ENCODE results near the gene ZNF652.

The ZNF652 gene

GRCh38 chr17:49361902-49362722 lies at the start of gene ZNF652:
TSS of gene ZNF652 (minus strand) at chr17:49362250. CDS start at chr17:49317725, 44,525 bp downstream.
- DNase-seq (ENCODE audit: low read depth in 1 of 2, low spot score in 1 of 2) = peak; percentile 74 to 76

DNA sequence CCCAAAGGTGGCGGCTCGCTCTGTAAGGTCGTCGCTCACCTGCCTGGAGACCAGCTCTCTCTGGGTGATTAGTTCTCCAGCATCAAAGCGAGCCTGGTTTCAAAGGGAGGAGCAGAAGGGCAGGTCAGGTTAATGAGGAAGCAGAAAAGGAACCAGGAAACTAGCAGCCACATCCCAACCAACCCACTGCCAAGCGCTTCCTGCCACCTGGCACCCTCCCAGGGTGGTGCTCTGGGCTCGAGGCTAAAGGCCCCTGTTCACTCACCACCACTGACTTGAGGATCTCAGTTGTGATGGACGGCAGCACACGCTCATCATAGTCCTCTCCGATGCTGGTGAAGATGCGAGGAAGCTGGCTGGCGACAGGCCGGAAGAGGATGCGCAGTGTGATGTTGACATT lies 47.0 kb upstream of the ZNF652 start:
- DNase-seq (ENCODE audit: low read depth in 1 of 2, low spot score in 1 of 2) = no peak

DNA sequence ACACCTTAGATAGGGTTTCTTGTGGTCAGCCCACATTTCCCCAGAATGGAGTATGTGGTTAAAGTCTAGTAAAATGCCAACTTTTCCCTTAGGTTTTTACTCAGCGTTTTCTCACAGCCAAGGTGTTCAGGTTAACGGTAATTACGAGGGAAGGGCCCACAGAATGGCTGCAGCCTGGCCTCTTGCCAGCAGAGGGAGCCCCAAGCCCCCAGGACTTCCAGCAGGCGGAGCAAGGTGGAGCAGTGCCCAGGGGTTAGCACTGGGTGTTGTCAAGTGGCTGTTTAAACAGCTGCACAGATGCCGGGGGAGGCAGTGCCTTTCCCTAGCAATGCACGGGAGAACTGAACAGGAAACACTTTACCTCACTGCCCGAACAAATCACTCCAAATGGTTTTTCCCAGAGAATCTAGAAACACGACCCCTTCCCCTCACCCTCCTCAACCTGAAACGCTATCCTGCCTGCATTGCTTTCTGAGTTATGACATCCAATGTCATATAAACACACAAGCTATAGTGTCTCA lies 46.0 kb upstream of the ZNF652 start:
- DNase-seq (ENCODE audit: low read depth in 1 of 2, low spot score in 1 of 2) = peak; percentile 70 to 72

DNA sequence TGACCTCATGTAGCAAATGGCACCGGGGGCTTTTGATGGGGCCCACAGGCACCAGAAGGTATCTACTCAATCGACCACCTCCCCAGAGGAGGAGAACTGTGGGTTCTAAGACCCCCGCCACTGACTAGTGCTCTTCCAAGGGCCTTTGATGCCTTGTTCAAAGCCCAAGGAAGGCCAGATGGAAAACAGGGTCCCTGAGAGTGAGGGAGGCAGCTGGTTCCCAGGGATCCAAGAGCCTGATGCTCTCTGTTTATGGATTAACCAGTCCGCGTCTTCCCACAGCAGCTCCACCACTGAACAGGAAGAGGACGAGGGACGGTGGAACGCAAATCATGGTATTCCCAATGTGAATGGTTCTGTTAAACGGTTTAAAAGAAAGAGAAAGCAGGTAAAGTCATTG lies 45.0 kb upstream of the ZNF652 start:
- no peak for DNase-seq (ENCODE audit: low read depth in 1 of 2, low spot score in 1 of 2)

GRCh38 chr17:49406421-49407061 lies 44.5 kb upstream of the ZNF652 start:
- DNase-seq (ENCODE audit: low read depth in 1 of 2, low spot score in 1 of 2) = no peak

DNA sequence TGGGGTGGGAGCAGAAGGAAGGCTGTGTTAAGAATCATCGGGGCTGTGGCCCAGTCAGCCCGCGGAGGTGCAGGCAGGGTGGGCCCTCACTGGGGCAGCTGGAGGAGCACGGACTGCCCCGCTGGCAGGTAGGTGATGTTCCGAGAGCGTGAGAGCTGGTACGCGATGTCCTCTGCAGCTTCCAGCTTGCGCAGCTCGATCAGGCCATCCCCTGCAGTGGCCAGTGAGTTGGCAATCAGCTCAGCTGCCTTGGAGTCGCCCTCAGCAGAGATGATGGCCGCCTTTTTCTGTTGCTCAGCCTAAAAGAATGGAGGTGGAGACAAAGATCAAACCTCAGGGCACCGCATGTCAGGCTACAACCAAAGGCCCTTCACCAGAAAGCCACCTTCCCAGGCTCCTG lies 42.9 kb upstream of the ZNF652 start:
- DNase-seq (ENCODE audit: low read depth in 1 of 2, low spot score in 1 of 2) = no peak

GRCh38 chr17:49404361-49404760 lies 42.3 kb upstream of the ZNF652 start:
- DNase-seq (ENCODE audit: low read depth in 1 of 2, low spot score in 1 of 2) = no peak

- no peak for DNase-seq (ENCODE audit: low read depth in 1 of 2, low spot score in 1 of 2)
Measured at GRCh38 chr17:49403514-49404289, 41.7 kb upstream of the ZNF652 start.

GRCh38 chr17:49402706-49403105 lies 40.7 kb upstream of the ZNF652 start:
- no peak for DNase-seq (ENCODE audit: low read depth in 1 of 2, low spot score in 1 of 2)

GRCh38 chr17:49401971-49402611 lies 40.0 kb upstream of the ZNF652 start:
- no peak for DNase-seq (ENCODE audit: low read depth in 1 of 2, low spot score in 1 of 2)

DNA sequence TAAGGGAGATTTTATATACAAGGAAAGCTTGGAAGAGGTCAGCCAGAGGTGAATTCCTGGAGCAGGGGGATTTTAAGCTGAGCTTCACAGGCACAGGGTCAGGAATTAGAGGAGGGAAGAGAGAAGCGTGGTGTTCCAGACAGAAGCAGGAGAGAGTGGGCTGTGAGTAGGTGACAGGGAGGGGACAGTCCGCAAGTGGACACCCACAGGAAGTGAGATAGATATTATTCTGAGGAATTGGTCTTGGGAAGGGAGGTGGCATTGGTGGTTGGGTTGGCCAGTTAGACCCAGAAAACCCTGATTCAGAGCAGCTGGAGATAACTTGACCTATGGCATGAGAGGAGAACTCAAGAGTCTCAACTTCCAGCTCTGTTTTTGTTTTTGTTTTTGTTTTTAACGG lies 37.9 kb upstream of the ZNF652 start:
- no peak for DNase-seq (ENCODE audit: low read depth in 1 of 2, low spot score in 1 of 2)

GRCh38 chr17:49397586-49397985 lies 35.5 kb upstream of the ZNF652 start:
- DNase-seq (ENCODE audit: low read depth in 1 of 2, low spot score in 1 of 2) = no peak

DNA sequence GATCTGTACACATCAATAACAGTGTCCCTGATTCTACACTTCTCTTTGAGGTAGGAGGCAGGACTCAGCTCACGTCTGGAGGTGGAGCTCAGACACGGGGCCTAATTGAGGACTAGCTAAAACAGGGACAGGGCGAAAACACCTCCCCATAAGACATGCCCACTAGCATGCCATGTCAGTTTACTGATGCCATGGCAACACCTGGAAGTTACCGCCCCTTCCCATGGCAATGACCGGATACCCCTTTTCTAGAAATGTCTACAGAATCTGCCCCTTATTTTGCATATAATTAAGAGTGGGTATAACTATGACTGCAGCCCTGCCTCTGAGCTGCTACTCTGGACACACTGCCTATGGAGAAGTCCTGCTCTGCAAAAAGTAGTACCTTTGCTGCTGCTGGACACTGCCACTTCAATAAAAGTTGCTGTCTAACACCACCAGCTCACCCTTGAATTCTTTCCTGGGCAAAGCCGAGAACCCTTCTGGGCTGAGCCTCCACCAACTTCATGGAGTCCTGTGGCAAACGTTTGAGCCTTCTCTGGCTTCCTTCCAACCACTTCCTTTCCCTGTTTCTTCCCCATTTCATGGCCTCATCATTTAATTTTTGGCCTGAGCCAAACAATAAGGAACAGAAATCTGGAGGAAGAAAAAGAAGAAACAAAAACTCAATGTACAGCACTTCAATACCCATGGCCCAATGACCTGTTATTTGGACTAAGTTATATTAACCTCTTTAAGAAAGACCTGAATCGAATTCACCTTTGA lies 31.6 kb upstream of the ZNF652 start:
- DNase-seq (ENCODE audit: low read depth in 1 of 2, low spot score in 1 of 2) = no peak

DNA sequence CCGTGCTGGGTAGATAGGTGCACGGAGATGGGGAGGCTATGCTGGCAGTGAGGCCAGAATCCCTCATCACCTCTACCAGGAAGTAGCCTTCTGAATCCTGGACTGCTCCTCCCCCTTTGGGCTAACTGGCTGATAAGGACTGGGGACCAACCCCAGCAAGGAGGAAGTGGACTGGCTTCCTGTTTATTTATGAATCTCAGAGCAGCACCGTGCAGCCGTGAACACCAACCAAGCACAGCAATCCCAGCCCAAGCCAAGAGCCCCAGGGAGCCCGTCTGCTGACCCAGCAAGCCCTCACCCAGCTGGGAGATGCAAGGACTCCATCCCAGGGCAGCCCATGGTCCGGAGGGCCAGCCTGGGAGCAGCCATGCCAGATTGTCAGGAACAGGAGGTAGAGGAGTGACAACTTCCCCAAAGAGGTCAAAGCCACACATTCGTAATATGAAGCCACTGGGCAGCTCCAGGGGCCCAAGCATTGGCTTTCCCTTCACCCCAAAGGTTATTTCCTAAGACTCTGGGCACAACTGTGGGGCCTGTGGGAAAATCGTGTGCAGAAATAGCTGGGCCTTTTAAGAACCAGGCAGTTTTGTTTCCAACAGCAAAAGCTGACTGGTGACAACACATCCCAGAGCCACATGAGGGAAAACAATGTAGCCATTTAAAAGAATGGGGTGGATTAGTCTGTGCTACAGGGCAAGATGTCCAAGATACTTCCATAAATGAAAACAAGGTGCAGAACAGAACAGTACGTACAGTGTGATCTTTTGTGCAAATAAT lies 28.7 kb upstream of the ZNF652 start:
- no peak for DNase-seq (ENCODE audit: low read depth in 1 of 2, low spot score in 1 of 2)

DNA sequence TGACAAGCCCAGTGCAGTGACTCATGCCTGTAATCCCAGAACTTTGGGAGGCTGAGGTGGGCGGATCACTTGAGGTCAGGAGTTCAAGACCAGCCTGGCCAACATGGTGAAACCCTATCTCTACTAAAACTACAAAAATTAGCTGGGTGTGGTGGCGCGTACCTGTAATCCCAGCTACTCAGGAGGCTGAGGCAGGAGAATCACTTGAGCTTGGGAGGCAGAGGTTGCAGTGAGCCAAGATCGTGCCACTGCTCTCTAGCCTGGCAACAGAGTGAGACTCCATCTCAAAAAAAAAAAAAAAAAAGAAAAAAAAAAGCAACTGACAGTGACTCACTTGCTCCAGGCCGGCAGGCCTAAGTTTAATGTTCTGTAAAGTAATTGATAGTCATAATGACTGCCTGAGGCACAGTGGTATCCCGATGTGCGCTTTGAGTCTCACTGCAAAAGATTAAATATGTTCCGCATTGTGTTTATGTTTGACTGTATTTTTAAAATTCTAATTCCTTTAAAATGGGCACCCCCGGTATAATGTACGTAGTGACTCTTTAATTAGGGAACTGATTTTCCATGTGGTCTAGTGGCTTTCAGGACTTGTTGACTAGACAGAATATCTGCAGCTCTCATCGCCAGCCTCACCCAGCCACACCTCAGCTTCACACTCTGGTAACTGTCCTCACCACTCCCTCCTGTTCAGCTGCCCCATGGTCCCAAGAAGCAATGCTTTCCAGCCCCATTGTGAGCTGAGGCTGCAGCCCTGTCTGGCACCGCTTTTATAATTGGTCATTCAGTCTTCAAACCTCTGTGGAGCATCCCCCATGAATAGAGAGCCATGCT lies 27.7 kb upstream of the ZNF652 start:
- DNase-seq (ENCODE audit: low read depth in 1 of 2, low spot score in 1 of 2) = peak in 1 of 2 donors; percentile 11

DNA sequence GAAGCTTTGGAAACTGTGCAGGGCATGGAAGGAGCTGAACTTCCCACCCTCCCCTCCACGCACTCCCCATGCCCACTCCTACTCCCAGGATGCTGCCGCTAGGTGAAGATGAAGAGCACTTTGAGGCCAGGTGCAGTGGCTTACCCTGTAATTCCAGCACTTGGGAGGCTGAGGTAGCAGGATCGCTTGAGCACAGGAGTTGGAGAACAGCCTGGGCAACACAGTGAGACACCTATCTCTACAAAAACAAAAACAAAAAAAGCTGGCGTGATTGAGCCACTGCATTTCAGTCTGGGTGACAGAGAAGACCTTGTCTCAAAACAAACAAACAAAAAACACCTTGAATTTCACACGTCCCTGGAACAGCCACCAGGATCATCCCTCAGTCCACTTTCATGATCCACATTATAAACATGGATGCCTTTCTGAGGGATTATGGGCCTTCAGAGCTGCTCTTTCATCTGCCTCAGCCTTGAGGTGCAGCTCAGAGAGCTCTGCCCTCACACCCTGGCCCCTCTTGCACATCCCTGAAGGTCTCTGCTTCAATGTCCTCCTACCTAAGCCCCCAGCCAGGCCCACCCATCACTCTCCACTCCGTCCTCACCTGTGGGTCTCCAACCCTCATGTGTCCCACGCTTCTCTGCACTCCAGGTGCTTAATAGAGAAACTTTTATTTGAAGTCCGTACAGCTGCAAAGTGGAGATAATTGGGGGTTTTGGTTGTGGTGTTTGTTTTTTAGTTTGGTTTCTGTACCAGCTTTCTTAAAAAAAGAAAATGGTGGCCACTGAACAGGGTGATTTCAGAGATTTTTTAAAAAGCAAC lies 26.9 kb upstream of the ZNF652 start:
- DNase-seq (ENCODE audit: low read depth in 1 of 2, low spot score in 1 of 2) = no peak

- DNase-seq (ENCODE audit: low read depth in 1 of 2, low spot score in 1 of 2) = no peak
Measured at GRCh38 chr17:49388290-49388640, 26.2 kb upstream of the ZNF652 start.

Measured in activated CD4-positive, alpha-beta T cell treated with anti-CD3 and anti-CD28 coated beads, Interleukin-2, amount 50 U/mL, for 24 hours (primary cell).